LNCaP clone FGC (cell line): ENCODE measurements around the gene PSD4.

Source experiments
- DNase-seq: peaks from one replicate; pipeline ENCODE4 v3.0.0-alpha.2; 2011; ENCODE audit warnings: low read depth
- H3K4me3 ChIP-seq: 2 replicates; pipeline ENCODE4 v1.5.1; 2011; ENCODE audit warnings: mild to moderate bottlenecking, low read depth, low read length, control low read depth
- CTCF ChIP-seq: IDR thresholded peaks from 2 replicates; pipeline ENCODE4 v1.5.1; 2012; ENCODE audit warnings: mild to moderate bottlenecking; ENCODE audit not compliant: control insufficient read depth, insufficient read depth; ENCODE audit errors: extremely low read depth

PSD4 gene

GRCh38 chr2:113198048-113198789, 24.4 kb downstream of the PSD4 start:
- TF ChIP-seq CTCF, result no peak
- DNase-seq, result no peak
- H3K4me3 ChIP-seq, result peak overlapping the region; percentile 33

DNA sequence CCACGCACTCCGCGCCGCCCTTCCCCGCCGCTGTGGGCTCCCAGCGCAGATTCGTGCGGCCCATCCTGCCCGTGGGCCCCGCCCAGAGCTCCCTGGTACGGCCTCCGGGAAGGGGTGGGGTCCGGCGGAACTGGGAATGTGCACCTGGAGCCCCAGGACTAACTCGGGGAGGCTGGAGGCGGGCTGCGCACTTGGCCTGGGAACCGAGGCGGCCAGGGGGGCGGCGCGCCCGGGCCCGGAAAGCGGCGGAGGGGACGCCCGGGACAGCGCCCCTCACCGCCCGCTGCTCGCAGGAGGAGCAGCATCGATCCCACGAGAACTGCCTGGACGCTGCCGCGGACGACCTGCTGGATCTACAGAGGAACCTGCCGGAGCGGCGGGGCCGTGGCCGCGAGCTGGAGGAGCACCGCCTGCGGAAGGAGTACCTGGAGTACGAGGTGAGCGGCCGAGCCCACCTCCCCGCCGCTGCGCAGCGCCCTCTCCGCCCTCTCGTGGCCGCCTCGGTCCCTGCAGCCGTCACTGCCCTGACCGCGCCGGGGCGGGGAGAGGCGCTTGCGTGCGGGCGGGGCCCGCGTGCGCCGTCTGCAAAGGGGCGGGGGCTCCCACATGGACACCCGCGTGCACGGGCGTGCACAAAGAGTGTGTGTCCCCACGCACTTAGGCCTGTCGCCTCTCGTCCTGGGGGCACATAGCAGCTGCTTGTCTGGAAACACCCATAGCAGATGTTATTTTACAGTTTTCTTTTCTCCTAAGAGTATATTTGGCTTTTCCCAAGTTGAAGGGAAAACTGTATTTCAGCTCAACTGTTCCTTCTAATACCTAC, 25.2 kb downstream of the PSD4 start:
- peak overlapping the region; percentile 33 for H3K4me3 ChIP-seq
- peak; percentile 93 for TF ChIP-seq CTCF
- no peak for DNase-seq

DNA sequence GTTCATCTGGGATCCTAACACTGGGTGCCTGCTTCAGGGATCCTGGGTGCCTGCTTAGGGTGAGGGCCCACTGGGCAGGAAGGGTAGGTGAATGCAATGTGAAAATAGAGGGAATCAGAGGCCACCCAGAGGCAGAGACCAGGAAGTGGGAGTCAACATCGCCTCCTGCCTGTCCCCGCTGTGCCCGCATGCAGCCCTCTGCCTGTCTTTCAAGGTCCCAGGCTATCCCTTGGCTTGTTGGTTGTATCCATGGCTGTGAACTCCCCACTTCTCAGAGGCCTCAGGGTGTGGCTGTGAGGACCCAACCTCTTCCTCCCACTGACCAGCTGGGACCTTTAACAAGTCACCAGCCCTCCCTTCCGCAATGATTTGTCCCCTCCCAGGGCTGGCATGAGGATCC, 26.5 kb downstream of the PSD4 start:
- DNase-seq, result no peak
- no peak overlapping the region for H3K4me3 ChIP-seq
- TF ChIP-seq CTCF, result no peak

GRCh38 chr2:113200736-113201490, 27.1 kb downstream of the PSD4 start:
- no peak for TF ChIP-seq CTCF
- DNase-seq, result no peak
- no peak overlapping the region for H3K4me3 ChIP-seq

GRCh38 chr2:113201496-113202304, 27.9 kb downstream of the PSD4 start:
- DNase-seq, result no peak
- TF ChIP-seq CTCF, result no peak
- H3K4me3 ChIP-seq, result no peak overlapping the region
